Peyer's patch (tissue), 4 donors: ENCODE measurements around the gene RHOJ. TPM values are rescaled to one million over a fixed set of nuclear protein-coding genes. Genes with fewer than 3 reads are reported as not detected.

Experiments used
- DNase-seq, 3 donors: peaks; one replicate each; pipeline ENCODE4 v3.0.0-alpha.2; 2017 to 2019
- H3K27ac ChIP-seq, 4 donors: fragments of 200-600 bp; sonication (generic); one replicate each; pipeline ENCODE4 v1.5.1; 2016 to 2019
- H3K27me3 ChIP-seq, 2 donors: fragments of 200-600 bp; sonication (generic); one replicate each; pipeline ENCODE4 v1.5.1; 2019
- H3K36me3 ChIP-seq, 3 donors: fragments of 200-600 bp; sonication (generic); one replicate each; pipeline ENCODE4 v1.5.1; 2016 to 2019
- H3K4me1 ChIP-seq, 4 donors: fragments of 200-600 bp; sonication (generic); one replicate each; pipeline ENCODE4 v1.5.1; 2016 to 2019
- H3K4me3 ChIP-seq, 4 donors: fragments of 200-600 bp; sonication (generic); 1 replicate in 3 of 4; 2 replicates in 1 of 4; pipeline ENCODE4 v1.5.1; 2016 to 2019; ENCODE audit warnings: mild to moderate bottlenecking in 1 of 4
- H3K9me3 ChIP-seq, 4 donors: fragments of 200-600 bp; sonication (generic); one replicate each; pipeline ENCODE4 v1.5.1; 2016 to 2019; ENCODE audit warnings: mild to moderate bottlenecking in 1 of 4
- CTCF ChIP-seq, 6 experiments: fragments of 450-650 bp in 4 of 6; fragments of 200-600 bp in 2 of 6; sonication (generic) in 1 of 6; IDR thresholded peaks; one replicate each; pipeline ENCODE4 v1.5.1; 2017 to 2019; ENCODE audit warnings: antibody characterized with exemption in 6 of 6, mild to moderate bottlenecking in 3 of 6, moderate library complexity in 1 of 6
- POLR2A ChIP-seq, 2 donors: fragments of 450-650 bp; IDR thresholded peaks; one replicate each; pipeline ENCODE4 v1.5.1; 2017; ENCODE audit warnings: antibody characterized with exemption in 2 of 2, mild to moderate bottlenecking in 2 of 2, moderate library complexity in 2 of 2
- total RNA-seq, 4 donors: library from RNA; depleted of rRNA; stranded (reverse); fragments of >200 nt; gene quantifications; one replicate each; pipeline ENCODE4 v1.1.0, GENCODE V29; 2016

Gene RHOJ
- total RNA-seq, 4 donors from 2014 or later, result 3.0 to 43.7 (median 4.7) TPM

GRCh38 chr14:63200035-63200740, 4.1 kb upstream of the RHOJ start:
- Histone ChIP-seq H3K4me3 (no peak overlapping the region), H3K9me3 (no peaks in the 10 kb centered on the region), H3K27me3 (no peaks in the 10 kb centered on the region), H3K36me3 (no peaks in the 10 kb centered on the region), H3K27ac (no peak overlapping the region), H3K4me1 (no peaks in the 10 kb centered on the region)
- TF ChIP-seq CTCF (IDR thresholded peaks at IDR 0.05) (no peak), POLR2A (IDR thresholded peaks at IDR 0.05) (no peak)
- DNase-seq, result no peak

- Histone ChIP-seq H3K36me3 (no peaks in the 10 kb centered on the region), H3K27ac (no peak overlapping the region), H3K4me3 (no peak overlapping the region), H3K4me1 (no peaks in the 10 kb centered on the region), H3K9me3 (no peaks in the 10 kb centered on the region), H3K27me3 (no peaks in the 10 kb centered on the region)
- TF ChIP-seq POLR2A (IDR thresholded peaks at IDR 0.05) (no peak), CTCF (IDR thresholded peaks at IDR 0.05) (no peak)
- no peak for DNase-seq
Observed at GRCh38 chr14:63200767-63201166, 3.5 kb upstream of the RHOJ start.

- Histone ChIP-seq H3K4me1 (no peaks in the 10 kb centered on the region), H3K27me3 (no peaks in the 10 kb centered on the region), H3K4me3 (no peak overlapping the region), H3K27ac (peak overlapping the region in 2 of 4 donors; percentile 52 to 90), H3K36me3 (no peaks in the 10 kb centered on the region), H3K9me3 (no peaks in the 10 kb centered on the region)
- TF ChIP-seq CTCF (IDR thresholded peaks at IDR 0.05) (no peak), POLR2A (IDR thresholded peaks at IDR 0.05) (no peak)
- no peak for DNase-seq
Observed at GRCh38 chr14:63203015-63203414, 1.2 kb upstream of the RHOJ start.

GRCh38 chr14:63203618-63204406, 431 bp upstream of the RHOJ start:
- H3K4me3 ChIP-seq, result peak overlapping the region in 3 of 4 donors; percentile 14 to 54 (median 47)
- peak; percentile 23 to 69 (median 46) for DNase-seq

GRCh38 chr14:63205044-63205575, 867 bp downstream of the RHOJ start:
- H3K27me3 ChIP-seq, result no peaks in the 10 kb centered on the region
- H3K36me3 ChIP-seq, result no peaks in the 10 kb centered on the region
- DNase-seq, result no peak
- H3K9me3 ChIP-seq, result no peaks in the 10 kb centered on the region
- peak overlapping the region in 3 of 4 donors; percentile 14 to 54 (median 47) for H3K4me3 ChIP-seq
- H3K27ac ChIP-seq, result peak overlapping the region; percentile 35 to 90 (median 65)
- TF ChIP-seq CTCF (IDR thresholded peaks at IDR 0.05), result no peak
- TF ChIP-seq POLR2A (IDR thresholded peaks at IDR 0.05), result no peak
- H3K4me1 ChIP-seq, result no peaks in the 10 kb centered on the region

More at GRCh38 chr14:63203618-63204406, 431 bp upstream of the RHOJ start:
- no peaks in the 10 kb centered on the region for H3K9me3 ChIP-seq
- no peaks in the 10 kb centered on the region for H3K4me1 ChIP-seq
- H3K27ac ChIP-seq, result peak overlapping the region; percentile 35 to 90 (median 65)
- TF ChIP-seq POLR2A (IDR thresholded peaks at IDR 0.05), result no peak
- no peak for TF ChIP-seq CTCF (IDR thresholded peaks at IDR 0.05)
- no peaks in the 10 kb centered on the region for H3K36me3 ChIP-seq
- no peaks in the 10 kb centered on the region for H3K27me3 ChIP-seq
